DMS114 treated with DMSO at 0.1 percent for 48 hours (cell line): ENCODE data around the gene AAGAB.
"Not testable (repeated sequence)": the region's sequence is repeated elsewhere in the genome, so short reads cannot be mapped to it uniquely, and the experiment has no call there.

ENCODE experiments used
- DNase-seq: peaks from one replicate; lab custom pipeline; 2025; ENCODE audit not compliant: unreplicated experiment; lab: John Stamatoyannopoulos, UW

The AAGAB gene

GRCh38 chr15:67254238-67255175 is at the start of gene AAGAB, which contains the start of gene IQCH:
AAGAB (minus strand) TSS chr15:67254661; CDS start chr15:67254631, 30 bp downstream.
IQCH (plus strand) TSS chr15:67254786; CDS start chr15:67254897, 111 bp downstream.
- DNase-seq: peak; percentile 91

- peak; percentile 19 for DNase-seq
These were observed 49.3 kb upstream of the AAGAB start for GRCh38 chr15:67303490-67304363.

- no peak for DNase-seq
These were observed 46.0 kb upstream of the AAGAB start for GRCh38 chr15:67300266-67301025.

- DNase-seq: no peak
These were observed 42.2 kb upstream of the AAGAB start for GRCh38 chr15:67296684-67297083.

GRCh38 chr15:67296188-67296587 is 41.7 kb upstream of the AAGAB start:
- no peak for DNase-seq

- no peak for DNase-seq
These were observed 35.9 kb upstream of the AAGAB start for GRCh38 chr15:67290319-67290718.

- DNase-seq: not testable (repeated sequence)
These were observed 31.9 kb upstream of the AAGAB start for GRCh38 chr15:67286400-67286799.

GRCh38 chr15:67285625-67286024 is 31.2 kb upstream of the AAGAB start:
- DNase-seq: not testable (repeated sequence)

GRCh38 chr15:67281714-67282113 is 27.3 kb upstream of the AAGAB start:
- DNase-seq: no peak

- no peak for DNase-seq
These were observed 25.8 kb upstream of the AAGAB start for GRCh38 chr15:67280217-67280616.

- DNase-seq: no peak
These were observed 22.2 kb upstream of the AAGAB start for GRCh38 chr15:67276666-67277065.

- DNase-seq: no peak
These were observed 19.8 kb upstream of the AAGAB start for GRCh38 chr15:67274236-67274635.

- no peak for DNase-seq
These were observed 13.8 kb upstream of the AAGAB start for GRCh38 chr15:67267951-67268941.

GRCh38 chr15:67267440-67267839 is 13.0 kb upstream of the AAGAB start:
- DNase-seq: no peak

- DNase-seq: no peak
These were observed 12.4 kb upstream of the AAGAB start for GRCh38 chr15:67266870-67267269.

- DNase-seq: no peak
These were observed 5.3 kb upstream of the AAGAB start for GRCh38 chr15:67259806-67260205.

GRCh38 chr15:67259379-67259778 is 4.9 kb upstream of the AAGAB start:
- no peak for DNase-seq

GRCh38 chr15:67258412-67258811 is 4.0 kb upstream of the AAGAB start:
- DNase-seq: not testable (repeated sequence)

- no peak for DNase-seq
These were observed 1.6 kb upstream of the AAGAB start for GRCh38 chr15:67256051-67256450.
